Mononuclear cell (primary cell): Measurements from ENCODE around the gene EI24. TPM values are rescaled to one million over a fixed set of nuclear protein-coding genes. Genes with fewer than 3 reads are reported as not detected.
"Not testable (repeated sequence)": the region's sequence is repeated elsewhere in the genome, so short reads cannot be mapped to it uniquely, and the experiment has no call there.

Source experiments
- H3K27me3 ChIP-seq: 2 replicates; pipeline ENCODE4 v1.6.0; 2011; ENCODE audit warnings: low read length, control low read depth; ENCODE audit not compliant: insufficient read depth
- H3K4me1 ChIP-seq: 2 replicates; pipeline ENCODE4 v1.5.1; 2011; ENCODE audit warnings: mild to moderate bottlenecking, low read length, control low read depth; ENCODE audit not compliant: insufficient read depth
- H3K4me3 ChIP-seq: 2 replicates; pipeline ENCODE4 v1.5.1; 2011; ENCODE audit warnings: mild to moderate bottlenecking, low read length, moderate library complexity
- H3K9me3 ChIP-seq: 2 replicates; pipeline ENCODE4 v1.5.1; 2011; ENCODE audit warnings: low read depth, mild to moderate bottlenecking, control low read depth, low read length
- total RNA-seq: library from RNA; depleted of rRNA; stranded (reverse); fragments of >200 nt; gene quantifications from one replicate; pipeline ENCODE4 v1.2.3, GENCODE V29; 2012

Gene EI24
- total RNA-seq, 1 donor, result 28.7 TPM

- no peak overlapping the region for H3K4me3 ChIP-seq
- H3K27me3 ChIP-seq, result no peaks in the 10 kb centered on the region
- H3K4me1 ChIP-seq, result peaks cover 5% of the 10 kb centered on the region
- H3K9me3 ChIP-seq, result no peaks in the 10 kb centered on the region
Observed at GRCh38 chr11:125564357-125564756, 4.9 kb upstream of the EI24 start.

DNA sequence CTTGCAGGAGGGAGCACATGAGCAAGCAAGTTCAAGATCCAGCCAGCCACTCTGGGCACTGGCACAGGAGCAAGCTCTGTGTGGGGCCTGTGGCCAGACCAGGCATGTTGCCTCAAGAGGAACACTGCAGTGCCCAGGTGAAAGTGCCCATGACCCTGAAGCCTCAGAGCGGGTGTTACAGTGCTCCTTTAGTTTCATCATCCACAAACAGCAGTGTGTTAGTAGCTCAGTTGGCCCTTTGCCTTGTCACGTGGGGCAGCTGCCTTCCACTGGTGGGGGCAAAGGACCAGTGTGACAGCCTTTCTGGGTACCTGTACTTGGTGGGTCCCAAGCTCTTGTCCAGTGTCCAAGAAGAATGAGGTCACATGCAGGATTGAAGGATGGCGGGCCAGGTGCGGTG, 3.0 kb upstream of the EI24 start:
- Histone ChIP-seq H3K4me1 (peaks cover 20% of the 10 kb centered on the region), H3K27me3 (no peaks in the 10 kb centered on the region), H3K9me3 (no peaks in the 10 kb centered on the region), H3K4me3 (no peak overlapping the region)

GRCh38 chr11:125569915-125570621, 791 bp downstream of the EI24 start:
- no peaks in the 10 kb centered on the region for H3K9me3 ChIP-seq
- peak overlapping the region; percentile 79 for H3K4me3 ChIP-seq

DNA sequence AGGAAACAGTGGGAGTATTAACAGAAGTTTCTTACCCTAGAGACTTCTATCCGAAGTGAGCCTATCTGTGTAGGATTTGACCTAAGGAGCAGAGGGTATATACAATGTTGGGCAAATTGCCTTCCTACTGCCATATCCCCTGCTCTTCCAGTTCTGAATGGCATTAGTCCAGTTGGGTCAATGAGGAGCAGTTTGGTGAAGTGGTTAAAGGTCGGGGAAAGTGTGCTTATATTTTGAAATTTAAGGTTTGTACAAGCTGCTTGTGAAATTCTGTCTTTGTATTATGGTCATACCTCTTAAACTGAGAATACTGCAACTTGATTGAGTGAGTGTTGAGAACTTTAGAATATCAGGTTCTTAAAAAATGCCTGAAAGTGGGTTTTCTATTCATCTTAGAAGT, 1.7 kb downstream of the EI24 start:
- no peaks in the 10 kb centered on the region for H3K9me3 ChIP-seq
- peaks cover 20% of the 10 kb centered on the region for H3K4me1 ChIP-seq
- H3K4me3 ChIP-seq, result no peak overlapping the region

More at GRCh38 chr11:125569915-125570621, 791 bp downstream of the EI24 start:
- peaks cover 20% of the 10 kb centered on the region for H3K4me1 ChIP-seq
- H3K27me3 ChIP-seq, result no peaks in the 10 kb centered on the region

GRCh38 chr11:125572916-125573315, 3.6 kb downstream of the EI24 start:
- H3K27me3 ChIP-seq, result no peaks in the 10 kb centered on the region
- H3K4me1 ChIP-seq, result peaks cover 20% of the 10 kb centered on the region

More for the DNA sequence above, 1.7 kb downstream of the EI24 start:
- H3K27me3 ChIP-seq, result no peaks in the 10 kb centered on the region

GRCh38 chr11:125577181-125577580, 7.9 kb downstream of the EI24 start:
- H3K27me3 ChIP-seq, result not testable (repeated sequence)

More at GRCh38 chr11:125572916-125573315, 3.6 kb downstream of the EI24 start:
- H3K4me3 ChIP-seq, result no peak overlapping the region
- H3K9me3 ChIP-seq, result no peaks in the 10 kb centered on the region

GRCh38 chr11:125578783-125579182, 9.5 kb downstream of the EI24 start:
- H3K9me3 ChIP-seq, result no peaks in the 10 kb centered on the region
- no peak overlapping the region for H3K4me3 ChIP-seq
- no peaks in the 10 kb centered on the region for H3K27me3 ChIP-seq
- no peaks in the 10 kb centered on the region for H3K4me1 ChIP-seq

More at GRCh38 chr11:125577181-125577580, 7.9 kb downstream of the EI24 start:
- H3K9me3 ChIP-seq, H3K4me1 ChIP-seq, H3K4me3 ChIP-seq: not testable (repeated sequence)

GRCh38 chr11:125579811-125580210, 10.5 kb downstream of the EI24 start:
- no peaks in the 10 kb centered on the region for H3K9me3 ChIP-seq
- H3K27me3 ChIP-seq, result no peaks in the 10 kb centered on the region
- H3K4me1 ChIP-seq, result no peaks in the 10 kb centered on the region
- H3K4me3 ChIP-seq, result no peak overlapping the region

DNA sequence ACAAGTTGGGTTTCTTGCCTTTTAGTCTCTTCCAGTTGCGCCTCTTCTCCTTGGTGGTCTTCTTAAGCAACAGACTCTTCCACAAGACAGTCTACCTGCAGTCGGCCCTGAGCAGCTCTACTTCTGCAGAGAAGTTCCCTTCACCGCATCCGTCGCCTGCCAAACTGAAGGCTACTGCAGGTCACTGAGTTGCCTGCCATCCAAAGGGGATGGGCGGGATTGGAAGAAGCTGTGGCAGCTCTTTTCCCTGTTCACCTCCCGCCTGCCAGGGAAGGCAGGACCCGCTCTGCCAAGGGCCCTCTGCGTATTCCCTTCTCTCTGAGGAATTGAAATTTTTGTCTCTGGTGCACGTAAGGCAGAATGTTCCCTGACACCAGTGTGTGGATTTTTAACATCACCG, 14.2 kb downstream of the EI24 start:
- no peaks in the 10 kb centered on the region for H3K9me3 ChIP-seq
- H3K4me1 ChIP-seq, result no peaks in the 10 kb centered on the region
- H3K4me3 ChIP-seq, result no peak overlapping the region
- H3K27me3 ChIP-seq, result no peaks in the 10 kb centered on the region

DNA sequence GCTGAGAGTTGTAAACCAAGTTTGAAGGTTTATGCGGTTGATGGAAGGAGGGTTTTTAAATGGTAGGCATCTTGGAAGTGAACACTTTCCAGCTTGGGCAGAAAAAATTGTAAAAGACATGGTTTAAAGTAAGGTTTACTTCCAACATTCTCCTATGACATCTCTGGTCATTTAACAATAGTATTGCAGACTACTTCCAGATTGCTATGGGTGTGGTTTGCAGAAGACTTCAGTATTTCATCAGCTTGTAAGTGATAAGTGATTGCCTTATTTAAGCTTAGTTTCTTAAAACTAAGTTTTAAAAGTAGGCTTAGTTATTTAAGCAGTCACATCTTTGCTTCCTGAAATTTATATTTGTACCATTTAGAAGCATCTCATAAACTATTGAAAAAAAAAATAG, 16.2 kb downstream of the EI24 start:
- Histone ChIP-seq H3K4me3 (no peak overlapping the region), H3K4me1 (no peaks in the 10 kb centered on the region), H3K27me3 (no peaks in the 10 kb centered on the region), H3K9me3 (no peaks in the 10 kb centered on the region)

- H3K4me1 ChIP-seq, result peaks cover 8% of the 10 kb centered on the region
- no peak overlapping the region for H3K4me3 ChIP-seq
- no peaks in the 10 kb centered on the region for H3K9me3 ChIP-seq
- no peaks in the 10 kb centered on the region for H3K27me3 ChIP-seq
Observed at GRCh38 chr11:125586623-125587022, 17.3 kb downstream of the EI24 start.

- Histone ChIP-seq H3K4me3 (no peak overlapping the region), H3K27me3 (no peaks in the 10 kb centered on the region), H3K9me3 (no peaks in the 10 kb centered on the region), H3K4me1 (peaks cover 10% of the 10 kb centered on the region)
Observed at GRCh38 chr11:125587480-125587879, 18.2 kb downstream of the EI24 start.

DNA sequence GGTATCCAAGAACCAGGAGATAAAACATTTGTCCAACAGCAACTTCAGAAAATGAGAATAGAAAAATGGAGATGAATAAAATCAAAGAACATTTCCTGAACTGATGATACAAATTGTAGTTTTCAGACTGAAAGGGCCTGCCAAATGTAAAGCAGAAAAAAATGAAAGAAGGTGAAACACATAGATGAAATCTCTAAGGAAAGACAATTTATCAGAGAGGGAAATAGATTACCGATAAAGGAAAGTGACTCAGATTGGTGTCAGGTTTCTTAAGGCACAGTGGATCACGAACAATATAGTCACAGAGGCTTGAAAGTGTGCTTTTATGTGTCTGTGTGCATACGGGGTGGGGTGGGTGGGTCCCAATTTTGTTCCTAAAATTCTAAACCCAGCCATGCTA, 19.2 kb downstream of the EI24 start:
- Histone ChIP-seq H3K4me3 (no peak overlapping the region), H3K27me3 (no peaks in the 10 kb centered on the region), H3K9me3 (no peaks in the 10 kb centered on the region), H3K4me1 (peaks cover 15% of the 10 kb centered on the region)

GRCh38 chr11:125591649-125592304, 22.5 kb downstream of the EI24 start:
- Histone ChIP-seq H3K27me3 (no peaks in the 10 kb centered on the region), H3K4me3 (peak overlapping the region; percentile 87)

GRCh38 chr11:125592305-125593113, 23.2 kb downstream of the EI24 start, which contains the start of gene STT3A:
Gene STT3A, plus strand, starts transcription at chr11:125592852. Its CDS starts 3,064 bp downstream, at chr11:125595916.
- Histone ChIP-seq H3K27me3 (no peaks in the 10 kb centered on the region), H3K4me1 (peaks cover 34% of the 10 kb centered on the region), H3K9me3 (no peaks in the 10 kb centered on the region), H3K4me3 (peak within 1 kb of the TSS; percentile 87)

More at GRCh38 chr11:125591649-125592304, 22.5 kb downstream of the EI24 start:
- H3K4me1 ChIP-seq, result peaks cover 34% of the 10 kb centered on the region
- H3K9me3 ChIP-seq, result no peaks in the 10 kb centered on the region
